ENCODE data around the gene C2orf92.
"Not testable (repeated sequence)": the region's sequence is repeated elsewhere in the genome, so short reads cannot be mapped to it uniquely, and the experiment has no call there.

C2orf92 gene

GRCh38 chr2:97669448-97669847 is at the start of gene C2orf92:
Gene C2orf92 (plus strand): TSS chr2:97669713. CDS start chr2:97669789, 76 bp downstream.
- no peak for DNase-seq

DNA sequence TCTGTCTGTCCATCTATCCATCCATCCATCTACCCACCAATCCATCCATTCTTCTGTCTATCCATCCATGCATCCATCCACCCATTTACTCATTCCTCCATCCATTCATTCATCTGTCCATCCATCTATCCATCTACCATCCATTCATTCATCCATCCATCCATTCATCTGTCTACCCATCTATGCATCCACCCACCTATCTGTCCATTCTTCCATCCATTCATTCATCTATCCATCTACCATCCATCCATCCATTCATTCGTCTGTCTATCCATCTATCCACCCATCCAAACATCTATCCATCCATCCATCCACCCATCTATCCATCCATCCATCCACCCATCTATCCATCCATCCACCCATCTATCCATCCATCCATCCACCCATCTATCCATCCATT is 49.0 kb upstream of the C2orf92 start:
- DNase-seq: not testable (repeated sequence)

GRCh38 chr2:97622976-97623375 is 46.5 kb upstream of the C2orf92 start:
- not testable (repeated sequence) for DNase-seq

GRCh38 chr2:97625354-97626048 is 44.0 kb upstream of the C2orf92 start:
- not testable (repeated sequence) for DNase-seq

- DNase-seq: not testable (repeated sequence)
Observed at GRCh38 chr2:97626049-97626430, 43.5 kb upstream of the C2orf92 start.

GRCh38 chr2:97644023-97644717 is 25.3 kb upstream of the C2orf92 start:
- DNase-seq: no peak

DNA sequence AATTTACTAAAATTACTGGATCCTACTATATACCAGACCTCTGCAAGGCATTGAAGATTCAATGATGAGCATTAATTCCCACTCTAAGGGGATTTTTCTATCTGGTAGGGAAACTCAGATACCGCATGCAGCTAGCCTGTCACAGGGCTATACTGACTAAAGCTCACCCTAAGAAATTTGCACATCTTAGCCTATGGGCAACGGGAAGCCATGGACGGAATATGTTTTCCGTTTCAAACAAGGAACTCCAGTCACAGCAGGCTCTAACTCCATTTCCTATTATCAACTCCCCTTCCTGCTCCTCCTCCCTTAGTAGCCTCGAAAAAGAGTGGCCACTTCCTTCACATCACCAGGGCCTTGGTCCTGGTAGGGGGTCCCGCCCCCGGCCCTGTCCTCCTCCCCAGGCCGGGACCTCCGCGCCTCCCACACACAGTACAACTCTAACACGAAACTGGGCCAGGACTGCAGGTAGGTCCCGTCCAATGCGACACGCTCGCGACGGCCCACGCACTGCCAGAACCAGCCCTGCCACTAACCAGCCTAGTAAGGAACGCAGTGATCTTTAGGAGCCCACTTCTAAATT is 24.3 kb upstream of the C2orf92 start:
- no peak for DNase-seq

DNA sequence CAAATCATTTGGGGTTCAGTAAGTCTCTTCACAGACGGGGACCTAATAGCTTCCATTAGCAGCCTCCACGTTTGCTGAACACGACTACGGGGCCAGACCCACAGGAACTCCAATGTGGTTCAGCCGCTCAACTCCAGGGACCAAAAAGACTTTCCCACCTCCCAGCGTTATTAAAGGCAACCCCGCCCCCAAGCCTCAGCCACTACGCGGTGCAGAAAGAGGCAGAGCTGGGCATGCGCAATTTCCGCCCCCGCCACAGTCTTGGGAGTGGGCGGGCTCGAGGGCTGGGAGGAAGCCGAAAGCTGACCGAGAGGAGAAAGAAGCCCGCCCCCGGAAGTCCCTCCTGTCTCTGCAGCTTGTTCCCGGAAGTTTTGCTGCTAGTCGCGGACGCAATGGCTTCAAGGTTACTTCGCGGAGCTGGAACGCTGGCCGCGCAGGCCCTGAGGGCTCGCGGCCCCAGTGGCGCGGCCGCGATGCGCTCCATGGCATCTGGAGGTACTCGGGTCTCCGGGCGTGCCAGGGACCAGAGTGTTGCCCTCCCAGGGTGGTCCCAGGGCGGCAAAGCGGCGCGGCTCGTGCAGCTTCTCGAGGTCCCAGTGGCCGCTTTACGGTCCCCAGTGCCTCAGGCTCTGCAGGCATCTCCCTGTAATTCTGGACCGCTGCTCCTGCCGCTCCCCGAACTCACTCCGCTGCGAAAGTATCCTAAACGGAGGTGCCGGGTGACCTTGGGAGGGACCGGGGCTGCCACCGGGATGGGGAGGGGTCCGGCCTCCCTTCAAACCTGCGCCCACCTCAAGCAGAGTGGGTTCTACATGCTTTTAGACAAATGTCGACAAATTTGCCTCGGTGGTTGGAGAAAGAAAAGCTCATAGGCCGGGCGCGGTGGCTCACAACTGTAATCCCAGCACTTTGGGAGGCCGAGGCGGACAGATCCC is 23.6 kb upstream of the C2orf92 start, which contains the start of gene COX5B:
TSS of gene COX5B (plus strand) at position 368 of the 935 bp plus-strand sequence. CDS start at position 393, 25 bp downstream.
- peak; percentile 97 for DNase-seq

- no peak for DNase-seq
Observed at GRCh38 chr2:97646977-97647376, 22.5 kb upstream of the C2orf92 start.

- DNase-seq: no peak
Observed at GRCh38 chr2:97651114-97651513, 18.4 kb upstream of the C2orf92 start.

DNA sequence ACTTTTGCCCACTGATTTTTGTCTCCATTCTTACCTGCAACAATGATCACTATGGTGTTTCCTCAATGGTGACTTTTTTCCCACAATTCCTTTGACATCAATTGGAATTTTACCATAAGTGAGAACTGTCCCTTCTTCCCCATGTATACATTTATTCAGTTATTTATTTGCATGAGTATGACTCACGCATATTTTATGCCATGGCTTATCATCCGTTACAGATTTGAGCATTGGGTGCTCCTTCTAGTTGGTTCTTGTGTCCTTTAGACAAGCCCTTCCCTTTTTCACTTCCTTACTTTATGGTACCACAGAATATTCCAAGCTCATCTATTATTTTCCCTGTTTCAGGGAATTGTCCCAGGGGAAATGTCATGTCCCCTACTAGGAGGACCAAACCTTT is 16.0 kb upstream of the C2orf92 start:
- no peak for DNase-seq

DNA sequence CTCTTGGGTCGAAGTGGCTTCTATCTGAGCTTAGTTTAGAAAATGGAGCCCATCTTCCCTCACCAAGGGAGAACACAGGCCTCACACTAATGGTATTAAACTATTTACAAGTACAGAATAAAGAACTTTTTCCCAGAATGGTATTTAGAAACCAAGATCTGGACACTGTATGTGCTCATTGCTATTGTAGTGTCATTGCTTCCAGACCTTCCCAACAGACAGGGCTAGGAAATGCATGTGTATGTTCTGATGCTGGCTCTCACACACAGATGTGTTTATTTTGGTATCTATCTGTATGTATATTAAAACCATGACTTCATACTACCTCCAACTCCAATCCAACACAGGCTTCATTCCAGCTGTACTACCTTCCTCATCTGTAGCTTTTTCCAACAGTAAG is 15.6 kb upstream of the C2orf92 start:
- no peak for DNase-seq

DNA sequence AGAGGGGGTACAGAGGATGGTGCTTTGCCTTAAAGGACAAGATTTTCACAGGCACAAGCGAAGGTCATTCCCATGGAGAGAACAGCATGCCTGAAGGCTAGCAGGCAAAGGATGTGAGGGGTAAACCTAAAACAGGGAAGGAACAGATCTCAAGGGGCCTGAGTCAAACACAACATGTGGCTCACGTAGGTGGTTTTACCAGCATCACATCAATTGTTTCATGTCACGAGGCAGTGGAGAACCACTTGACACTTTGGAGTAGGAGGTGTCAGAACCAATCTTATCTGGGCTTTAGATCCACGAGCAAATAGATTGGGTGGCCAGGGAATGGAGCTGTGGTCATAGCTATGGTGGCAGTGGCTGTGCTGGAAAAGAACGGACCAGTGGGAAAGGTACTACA is 15.2 kb upstream of the C2orf92 start:
- DNase-seq: no peak

- no peak for DNase-seq
Observed at GRCh38 chr2:97654791-97655190, 14.7 kb upstream of the C2orf92 start.

GRCh38 chr2:97656129-97656755 is 13.3 kb upstream of the C2orf92 start:
- no peak for DNase-seq

DNA sequence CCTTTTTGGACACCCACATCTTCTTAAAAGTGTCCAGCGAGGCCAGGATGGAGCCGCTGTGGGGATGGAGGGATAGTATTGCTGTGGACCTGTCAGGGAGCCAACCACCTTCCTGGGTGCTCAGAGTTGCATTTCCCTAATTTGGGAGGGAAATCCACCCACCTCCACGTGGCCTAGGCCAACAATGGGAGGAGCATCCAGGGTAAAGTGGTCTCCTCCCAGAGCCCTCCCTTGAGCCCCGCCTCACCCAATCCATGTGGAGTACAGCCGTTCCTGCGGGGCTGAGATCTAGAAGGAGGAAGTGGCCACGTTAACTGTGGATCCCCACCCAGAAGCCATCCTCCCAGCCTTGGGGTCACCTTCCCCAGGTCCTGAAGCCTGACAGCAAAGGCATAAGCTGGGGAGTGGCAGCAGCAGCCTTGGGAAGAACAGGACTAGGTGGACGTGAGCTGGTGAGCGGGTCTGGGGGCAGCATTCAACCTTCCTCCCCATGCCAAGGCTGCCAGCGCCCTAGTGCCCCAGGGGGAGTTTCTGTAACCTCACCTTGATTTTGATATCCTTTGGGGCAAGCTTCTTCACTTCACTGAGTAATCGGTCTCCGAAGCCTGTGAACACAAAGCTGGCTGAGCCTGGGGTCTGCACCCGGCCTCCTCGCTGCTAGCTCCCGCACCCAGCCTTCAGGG is 12.5 kb upstream of the C2orf92 start:
- DNase-seq: no peak

DNA sequence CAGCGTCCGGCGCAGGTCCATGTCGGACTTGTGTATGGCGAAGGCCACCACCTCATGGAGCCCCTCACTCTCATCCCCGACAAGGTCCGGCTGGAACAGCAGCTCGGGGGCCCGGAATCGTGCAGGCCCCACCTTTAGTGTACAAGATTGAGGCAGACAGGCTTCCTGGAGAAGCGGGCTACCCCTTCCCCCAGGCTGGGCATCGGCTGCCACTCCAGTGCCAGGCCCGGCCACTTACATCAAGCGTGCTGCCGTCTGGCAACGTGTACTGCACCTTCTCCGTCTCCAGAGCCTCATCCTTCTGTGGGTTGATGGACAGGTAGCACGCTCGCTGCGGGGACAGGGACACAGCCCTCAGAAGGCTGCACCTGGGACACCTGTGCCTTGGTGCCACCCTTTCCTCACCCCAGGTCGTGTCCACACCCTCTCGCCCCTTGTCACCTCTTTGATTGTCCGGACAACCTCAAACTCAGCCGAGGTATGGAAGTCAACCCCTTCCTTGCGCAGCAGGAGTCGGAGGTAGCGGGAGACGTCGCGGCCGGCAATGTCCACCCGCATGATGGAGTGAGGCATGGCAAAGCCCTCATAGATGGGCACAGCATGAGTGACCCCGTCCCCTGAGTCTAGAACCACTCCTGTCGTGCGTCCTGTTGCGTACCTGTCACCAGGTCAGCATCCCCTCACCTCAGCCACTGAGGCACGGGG is 11.4 kb upstream of the C2orf92 start:
- no peak for DNase-seq

- no peak for DNase-seq
Observed at GRCh38 chr2:97658691-97659157, 10.8 kb upstream of the C2orf92 start.

- no peak for DNase-seq
Observed at GRCh38 chr2:97659256-97660043, 10.1 kb upstream of the C2orf92 start.

All from fibroblast of upper back skin (primary cell).